OCI-LY1 (cell line): Measurements from ENCODE around the gene MYH14.

ENCODE experiments used
- CTCF ChIP-seq: fragments of 200-600 bp; sonication (generic), shearing (Covaris generic); IDR thresholded peaks from 2 replicates; pipeline ENCODE4 v1.5.1; 2017; ENCODE audit warnings: mild to moderate bottlenecking, antibody characterized with exemption, low read length, moderate library complexity, mixed read lengths
- EZH2 ChIP-seq: fragments of 200-600 bp; sonication (generic), shearing (Covaris generic); IDR thresholded peaks from 2 replicates; pipeline ENCODE4 v1.8.0; 2017; ENCODE audit warnings: borderline replicate concordance, mixed run types, mild to moderate bottlenecking, antibody characterized with exemption, low read length, moderate library complexity, mixed read lengths

GRCh38 chr19:50344661-50345318, 141.4 kb downstream of the MYH14 start:
- TF ChIP-seq EZH2 (no peak), CTCF (no peak)
